CD4-positive, alpha-beta T cell treated with Interferon alpha-2 for 1 hour (primary cell): Measurements from ENCODE around the gene PON2.
A peak's percentile ranks its signal among the peaks of the same experiment; 100 is the strongest.
"Not testable (repeated sequence)": the region's sequence is repeated elsewhere in the genome, so short reads cannot be mapped to it uniquely, and the experiment has no call there.

ENCODE experiments used
- DNase-seq, 2 donors: peaks; one replicate each; pipeline ENCODE4 v3.0.0-alpha.2; 2020 to 2022

PON2 gene

DNA sequence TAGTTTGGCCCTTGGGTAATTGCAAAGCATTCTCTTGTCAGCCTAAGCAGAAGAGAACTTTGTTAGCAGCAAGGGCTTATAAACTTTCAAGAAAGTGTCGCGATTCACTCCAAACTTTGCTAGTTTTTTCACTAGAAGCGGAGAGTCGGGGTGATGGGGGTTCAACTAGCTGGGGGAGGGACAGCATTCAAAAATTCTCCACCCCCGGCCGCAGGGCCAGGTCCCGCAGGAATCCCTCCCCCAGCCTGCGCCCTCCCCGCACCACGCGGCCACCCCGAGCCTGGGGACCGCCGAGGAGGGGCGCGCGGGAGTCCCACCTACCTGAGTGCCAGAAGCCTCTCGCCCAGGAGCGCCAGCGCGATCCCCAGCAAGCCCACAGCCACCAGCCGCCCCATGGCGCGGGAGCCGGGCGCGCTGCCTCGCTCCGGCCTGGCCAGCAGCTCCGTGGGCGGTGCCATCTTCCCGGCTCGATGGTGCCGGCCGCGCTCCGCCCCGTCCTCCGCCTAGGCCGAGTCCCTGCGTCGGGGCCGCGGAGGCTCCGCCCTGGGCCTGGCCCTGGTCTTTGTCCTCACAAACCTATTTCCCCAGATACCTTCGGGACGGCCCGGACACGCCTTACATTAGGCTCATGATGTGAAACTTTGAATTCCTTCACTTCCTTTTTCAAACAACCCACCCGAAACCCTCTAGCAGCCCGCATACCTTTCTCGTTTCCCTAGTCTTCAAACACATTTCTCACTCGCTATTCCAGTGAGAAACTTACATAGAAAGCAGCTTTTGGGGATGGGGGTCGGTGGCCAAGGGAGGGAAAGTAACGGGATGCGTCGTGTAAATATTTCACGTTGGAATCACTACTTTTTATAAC is at the start of gene PON2:
TSS of gene PON2 (minus strand) at position 472 of the 865 bp plus-strand sequence. CDS start at position 395, 77 bp downstream.
- peak; percentile 42 to 51 for DNase-seq

DNA sequence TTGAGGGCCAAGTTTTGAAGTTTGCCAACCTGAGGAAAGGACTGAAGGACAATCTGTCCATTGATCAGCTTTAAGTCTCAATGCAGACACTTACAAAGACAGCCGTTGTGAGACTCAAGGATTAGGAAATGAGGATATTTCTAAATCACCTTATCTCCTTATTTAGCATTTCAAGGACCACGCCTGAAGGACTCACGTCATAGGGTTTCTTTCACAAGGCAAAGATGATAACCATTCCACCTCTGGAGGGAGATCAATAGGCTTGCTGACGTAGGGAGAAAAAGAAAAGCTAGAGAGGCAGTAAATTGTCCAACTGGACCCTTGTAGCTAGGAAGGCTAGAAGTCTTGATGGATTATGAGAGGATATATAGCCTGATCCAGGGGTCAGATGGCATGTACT is 47.6 kb upstream of the PON2 start:
- no peak for DNase-seq

DNA sequence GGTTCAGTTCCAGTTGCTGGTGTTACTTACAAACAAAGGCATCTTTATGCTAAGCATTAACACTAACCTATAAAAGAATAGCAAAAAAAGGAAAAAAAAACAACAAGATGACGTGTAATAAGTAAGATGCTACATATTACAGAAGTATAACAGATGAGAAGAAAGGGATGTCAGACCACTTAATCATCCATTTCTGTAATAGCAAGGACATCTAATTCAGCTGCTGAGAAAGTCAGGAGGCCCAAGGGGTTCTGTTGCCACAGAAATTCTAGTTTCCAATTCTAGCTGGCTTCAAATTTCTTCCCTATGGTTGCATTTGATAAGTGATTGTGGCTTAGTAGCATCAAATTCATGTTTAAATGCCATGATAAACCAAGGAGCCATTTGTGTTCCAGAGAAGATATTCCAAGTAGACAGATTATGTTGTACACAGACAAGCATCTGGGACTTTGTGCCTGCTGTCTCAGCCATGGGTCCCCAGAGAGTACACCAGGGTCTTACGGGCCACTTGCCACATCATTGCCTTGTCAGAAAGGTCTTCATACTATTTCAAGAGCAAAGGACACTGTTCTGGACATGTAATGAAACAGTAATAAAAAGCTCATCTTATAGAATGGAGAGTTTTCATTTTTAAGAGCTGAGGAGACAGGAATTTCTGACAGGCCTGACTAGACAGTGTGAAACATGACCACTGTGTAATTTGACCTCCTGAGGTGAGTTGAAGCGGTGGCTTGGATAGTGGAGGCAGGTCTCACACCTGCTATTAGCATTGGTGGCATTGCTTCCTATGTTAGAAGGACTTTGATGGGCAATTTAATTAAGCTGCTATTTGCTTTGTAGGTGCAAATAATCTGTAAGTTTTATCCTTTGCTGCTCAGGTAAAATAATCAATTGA is 46.7 kb upstream of the PON2 start:
- no peak for DNase-seq

DNA sequence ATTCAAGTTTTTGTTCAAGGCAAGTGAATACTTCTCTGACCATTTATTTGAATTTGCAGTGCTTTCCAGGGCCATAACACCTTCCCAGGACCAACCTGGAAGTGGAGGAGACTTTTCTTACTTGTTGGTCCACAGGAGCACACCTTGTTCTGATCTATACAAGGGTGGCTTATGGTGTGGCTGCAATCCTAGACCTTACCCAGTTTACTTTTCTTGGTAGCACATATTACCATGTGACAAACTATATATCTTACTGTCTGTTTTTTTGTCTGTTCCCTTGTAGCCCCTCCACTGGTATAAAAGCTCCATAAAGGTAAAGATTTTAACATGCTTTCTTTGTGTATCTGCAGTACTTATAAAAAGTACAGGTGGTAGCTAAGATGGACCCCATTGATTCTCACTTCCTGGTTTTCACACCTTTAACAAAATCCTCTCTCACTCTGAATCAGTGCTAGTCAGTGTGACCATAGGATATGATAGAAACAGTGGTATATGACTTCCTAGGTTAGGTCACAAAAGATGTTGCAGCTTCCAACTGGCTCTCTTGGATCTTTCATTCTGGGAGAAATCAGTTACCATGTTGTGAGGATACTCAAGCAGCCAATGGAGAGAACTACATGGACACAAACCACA is 45.3 kb upstream of the PON2 start:
- no peak for DNase-seq

DNA sequence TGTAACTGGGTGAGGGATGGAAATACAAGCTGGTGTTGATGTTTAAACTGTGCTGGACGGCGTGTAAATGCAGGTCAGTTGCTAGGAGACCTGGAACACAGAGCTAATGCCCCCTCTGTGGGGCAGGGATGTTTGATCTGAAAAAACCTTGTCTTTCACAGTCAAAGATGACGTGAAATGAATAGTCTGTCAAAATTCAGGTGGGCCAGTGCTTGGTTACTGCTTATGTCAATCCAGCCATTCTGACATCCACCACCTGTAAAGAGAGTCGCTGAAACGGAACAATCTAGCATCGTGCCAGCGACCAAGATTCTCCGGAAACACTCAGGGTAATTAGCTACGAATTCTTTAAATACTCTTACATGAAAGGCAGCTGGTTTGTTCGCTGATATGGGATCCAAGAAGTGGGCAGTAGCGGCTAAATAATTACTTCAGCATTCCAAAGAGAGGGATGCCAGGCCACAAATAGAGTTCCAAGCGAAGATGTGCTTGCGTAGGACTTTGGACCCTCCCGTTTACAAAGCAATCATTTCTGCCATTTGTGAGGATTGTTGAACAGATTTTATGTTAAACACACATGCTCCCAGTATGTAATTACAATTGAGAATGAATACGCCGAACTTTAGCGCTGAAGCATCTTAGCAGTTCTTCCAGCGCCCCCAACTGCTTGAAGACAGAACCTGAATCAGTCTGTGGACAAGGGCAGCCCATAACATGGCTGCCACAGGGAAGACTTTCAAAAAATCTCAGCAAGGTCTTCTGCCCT is 43.6 kb upstream of the PON2 start:
- DNase-seq = no peak

DNA sequence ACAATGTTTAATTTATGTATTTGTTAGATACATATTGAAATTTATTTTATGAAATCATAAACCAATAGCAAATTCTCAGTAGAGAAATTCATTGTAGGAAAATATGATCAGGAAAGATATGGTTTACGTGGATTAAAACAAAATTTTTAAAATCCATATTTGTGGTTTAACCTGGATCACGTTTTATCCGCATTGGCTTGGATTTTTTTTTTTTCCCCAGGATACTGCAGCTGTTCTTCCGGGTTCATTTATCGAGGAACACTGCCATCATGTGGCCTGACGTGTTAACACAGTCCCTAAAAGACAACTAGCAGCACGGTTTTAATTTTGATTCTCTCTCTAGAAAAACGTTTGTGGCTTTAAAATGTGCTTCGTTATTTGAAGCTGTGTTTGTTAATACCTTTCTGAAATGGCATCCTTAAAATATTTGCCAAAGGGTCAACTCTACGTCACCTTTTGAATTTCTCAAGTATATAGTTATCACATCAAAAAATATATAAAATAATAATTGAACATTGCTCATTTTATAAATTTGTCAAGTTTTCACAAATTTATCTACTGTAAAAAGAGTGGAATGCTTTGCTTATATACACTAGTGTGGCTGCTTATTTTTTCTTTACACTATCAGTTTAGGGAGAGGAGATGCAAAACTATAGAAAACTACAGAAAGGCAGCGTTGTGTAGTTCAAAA is 42.2 kb upstream of the PON2 start:
- peak; percentile 38 to 62 for DNase-seq

DNA sequence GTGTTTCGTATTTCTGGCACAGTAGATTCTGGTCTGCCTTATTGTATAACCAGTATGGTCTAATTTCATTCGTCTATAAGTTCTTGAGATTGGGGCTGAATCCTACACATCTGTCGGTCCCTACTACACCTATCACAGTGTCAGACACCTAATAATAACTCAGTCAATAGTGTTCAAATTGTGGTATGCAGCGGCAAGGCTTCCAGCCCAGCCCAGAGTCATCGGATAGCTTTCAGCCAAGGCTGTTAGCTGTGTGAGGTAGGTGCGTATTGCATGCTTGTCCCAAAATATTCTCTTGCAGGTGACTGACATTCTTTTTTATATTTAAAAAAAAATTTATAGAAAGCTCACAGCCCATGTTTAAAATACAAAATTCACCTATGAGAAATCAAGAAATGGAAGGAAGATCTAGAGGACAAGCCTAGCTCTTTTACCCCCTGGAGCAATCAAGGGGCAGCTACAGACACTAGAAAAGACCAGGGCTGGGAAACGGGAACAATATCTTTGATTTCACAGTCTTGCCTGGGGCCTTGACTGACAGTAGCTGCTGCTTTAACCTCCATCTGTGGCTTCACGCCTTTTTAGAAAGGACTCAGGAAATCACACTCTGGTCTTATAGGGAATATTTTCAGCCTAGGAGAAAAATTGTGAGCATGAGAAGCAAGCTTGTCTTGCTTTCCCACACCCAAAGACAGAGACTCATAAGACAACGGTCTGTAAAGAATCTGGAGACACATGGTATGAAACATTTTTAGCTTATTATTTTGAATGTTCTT is 41.4 kb upstream of the PON2 start:
- no peak for DNase-seq

DNA sequence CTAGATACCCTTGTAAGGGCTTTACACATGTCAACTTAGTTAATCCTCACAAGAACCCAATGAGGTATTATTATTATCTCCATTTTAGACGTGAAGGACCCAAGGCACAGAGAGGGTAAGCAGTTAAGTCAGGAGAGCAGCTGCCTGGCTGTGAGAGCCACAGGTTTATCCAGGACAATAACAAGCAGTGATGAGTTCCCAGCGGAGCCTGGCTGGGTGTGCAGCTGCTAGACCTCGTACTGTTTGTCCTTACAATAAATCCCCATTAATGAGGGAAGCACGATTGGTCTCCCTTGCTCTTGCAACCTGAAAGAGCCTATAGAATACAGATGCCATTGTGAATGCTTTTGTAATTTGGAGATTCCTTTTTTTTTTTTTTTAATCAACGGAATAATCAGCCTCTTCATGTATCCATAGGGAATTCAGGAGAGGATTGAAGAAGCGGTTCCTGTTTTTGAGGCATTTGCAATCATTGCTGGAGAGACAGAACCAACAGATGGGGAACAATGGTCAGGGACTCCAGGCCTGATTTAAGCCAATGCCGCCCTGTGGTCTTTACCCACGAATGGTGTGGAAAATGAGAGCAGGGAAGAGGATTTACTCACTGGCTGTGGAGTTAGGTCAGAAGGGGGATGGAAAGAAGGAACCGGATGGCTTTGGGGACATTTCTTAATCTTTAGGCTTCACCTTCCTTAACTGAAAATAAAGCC is 38.6 kb upstream of the PON2 start:
- no peak for DNase-seq

DNA sequence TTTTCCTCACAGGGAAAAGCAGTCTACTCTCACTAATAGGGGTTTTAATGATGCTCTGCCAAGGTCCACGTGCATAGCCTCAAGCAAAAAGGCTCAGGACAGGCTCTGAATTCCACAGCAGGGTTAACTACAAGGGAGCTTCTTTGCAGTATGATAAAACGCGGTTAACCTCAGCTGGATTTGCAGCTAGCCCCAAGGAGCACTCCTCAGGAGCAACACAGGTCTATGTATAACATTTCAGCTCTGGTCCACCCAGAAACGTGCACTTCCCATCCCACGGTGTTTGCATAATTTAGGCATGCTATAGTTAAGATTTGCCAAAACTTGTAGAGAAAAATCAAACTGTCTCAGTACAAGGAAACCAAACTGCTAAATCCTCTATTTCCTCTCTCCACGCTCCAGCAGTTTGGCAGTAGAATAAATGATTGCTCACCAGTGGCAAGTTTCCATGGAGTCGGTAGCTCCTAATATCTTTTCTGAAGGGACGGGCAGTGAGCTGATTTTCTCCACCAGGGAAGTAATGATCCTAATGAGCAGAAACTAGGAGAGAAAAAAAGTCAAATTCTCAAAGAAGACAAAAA is 37.8 kb upstream of the PON2 start:
- no peak for DNase-seq

DNA sequence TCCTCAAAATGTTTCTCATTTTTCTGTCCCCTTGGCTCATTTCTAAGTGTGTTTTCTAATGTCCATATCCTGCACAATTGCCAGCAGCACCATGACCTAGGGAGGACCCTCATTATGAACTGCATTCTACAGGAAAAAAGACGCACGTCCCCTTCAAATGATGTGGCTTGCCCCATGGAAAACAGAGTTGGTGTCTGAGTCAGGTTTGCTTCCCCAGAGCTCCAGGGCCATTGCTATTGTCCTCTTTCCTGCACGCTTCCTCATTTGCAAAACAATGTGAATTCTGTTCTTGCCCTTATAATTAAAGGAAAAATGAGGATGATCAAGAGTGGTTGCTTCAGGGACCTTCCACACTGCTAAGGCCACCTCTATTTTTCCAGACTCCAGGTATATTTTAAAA is 36.2 kb upstream of the PON2 start:
- DNase-seq = no peak

DNA sequence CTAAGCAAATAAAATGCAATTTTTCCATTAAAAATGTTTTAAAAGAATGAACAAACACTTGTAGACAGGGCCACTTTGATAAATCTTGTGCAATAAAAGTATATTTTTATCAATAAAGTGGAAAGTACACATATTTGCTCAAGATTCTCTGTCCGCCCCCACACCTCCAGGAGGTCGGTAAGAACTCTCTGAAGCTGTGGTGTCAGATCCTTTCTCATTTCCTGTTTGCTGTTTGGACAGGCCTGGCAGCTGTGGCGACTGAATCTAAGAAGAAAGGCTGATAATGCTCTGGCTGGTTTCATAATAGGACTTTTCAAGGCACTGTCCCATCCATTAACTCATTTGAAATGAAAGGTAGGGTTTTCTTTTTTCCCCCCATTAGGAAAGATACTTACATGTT is 35.6 kb upstream of the PON2 start:
- DNase-seq = no peak

DNA sequence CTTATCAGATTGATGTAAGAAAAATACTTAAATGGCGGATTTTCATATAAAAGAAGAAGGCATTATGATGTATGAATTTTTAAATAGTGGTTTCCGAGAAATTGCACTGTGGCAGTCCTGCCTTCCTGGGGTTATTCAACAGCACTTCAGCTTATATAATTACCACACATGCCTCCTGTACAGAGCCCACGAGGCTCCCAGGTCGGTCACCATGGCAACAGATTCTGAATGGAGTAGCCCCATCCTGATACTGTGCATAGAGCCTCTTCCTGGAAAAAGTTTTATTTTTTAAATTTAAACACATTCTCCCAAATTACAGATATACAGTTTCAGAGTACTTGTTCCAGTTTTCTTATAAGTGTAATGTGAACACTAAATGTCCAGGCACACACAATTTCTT is 35.0 kb upstream of the PON2 start:
- DNase-seq = no peak

DNA sequence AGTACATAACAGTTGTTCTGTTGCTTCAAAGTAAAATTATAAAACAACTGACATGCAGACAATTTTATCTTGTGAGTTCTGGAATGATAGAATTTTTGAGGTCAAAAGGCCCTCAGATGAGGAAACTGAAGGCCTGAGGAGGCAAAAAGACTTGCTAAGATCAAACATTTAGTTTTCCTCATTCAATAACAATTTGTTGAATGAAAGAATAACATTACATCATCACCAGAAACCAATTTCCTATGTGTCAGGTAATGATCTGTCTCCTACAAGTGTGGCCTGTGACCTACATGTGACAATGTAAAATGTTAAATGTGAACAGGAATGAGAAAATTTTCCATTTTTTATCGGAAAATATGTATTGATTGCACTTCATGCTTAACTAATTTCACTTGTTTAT is 34.4 kb upstream of the PON2 start:
- DNase-seq = no peak

DNA sequence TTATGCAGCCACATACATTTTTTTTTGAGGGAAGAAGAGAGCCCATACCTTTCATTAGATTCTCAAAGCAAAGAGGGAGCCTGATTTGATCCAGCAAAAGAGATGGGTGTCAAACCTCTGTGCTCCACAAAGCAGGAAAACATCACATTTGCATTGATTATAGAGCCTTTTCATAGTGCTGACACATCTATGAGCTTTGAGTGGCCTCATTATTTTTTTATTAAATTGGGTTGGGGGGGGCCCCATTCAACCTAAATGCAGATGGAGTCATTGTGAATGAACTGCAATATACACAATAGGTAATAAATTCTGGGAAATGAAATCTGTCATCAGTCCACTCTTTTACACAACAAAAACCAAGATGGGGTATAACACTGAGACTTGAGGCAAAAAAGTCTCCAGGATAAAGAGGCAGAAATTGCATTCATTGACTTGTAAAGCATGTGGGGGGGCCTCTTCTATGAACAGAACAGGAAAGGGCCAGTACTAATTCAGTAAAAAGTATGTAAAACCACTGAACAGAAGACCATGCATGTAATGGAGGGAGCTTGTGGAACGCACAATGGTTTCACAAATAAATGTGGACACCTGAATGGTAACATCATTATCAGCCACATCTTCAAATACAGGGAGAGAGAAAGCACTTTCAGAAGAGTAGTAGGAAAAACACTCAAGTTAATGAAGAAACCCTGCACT is 33.2 kb upstream of the PON2 start:
- DNase-seq = no peak

DNA sequence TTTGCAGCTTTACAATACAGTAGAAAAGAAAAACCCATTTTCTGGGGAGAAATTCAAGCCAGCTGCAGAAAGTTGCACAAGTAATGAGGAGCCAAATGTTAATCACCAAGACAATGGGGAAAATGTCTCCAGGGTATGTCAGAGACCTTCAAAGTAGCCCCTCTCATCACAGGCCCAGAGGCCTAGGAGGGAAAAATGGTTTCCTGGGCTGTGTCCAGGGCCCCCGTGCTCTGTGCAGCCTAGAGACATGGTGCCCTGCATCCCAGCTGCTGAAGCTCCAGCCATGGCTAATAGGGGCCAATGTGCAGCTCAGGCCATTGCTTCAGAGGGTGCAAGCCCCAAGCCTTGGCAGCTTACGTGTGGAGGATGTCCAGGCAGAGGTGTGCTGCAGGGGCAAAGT is 25.8 kb upstream of the PON2 start:
- DNase-seq = not testable (repeated sequence)

DNA sequence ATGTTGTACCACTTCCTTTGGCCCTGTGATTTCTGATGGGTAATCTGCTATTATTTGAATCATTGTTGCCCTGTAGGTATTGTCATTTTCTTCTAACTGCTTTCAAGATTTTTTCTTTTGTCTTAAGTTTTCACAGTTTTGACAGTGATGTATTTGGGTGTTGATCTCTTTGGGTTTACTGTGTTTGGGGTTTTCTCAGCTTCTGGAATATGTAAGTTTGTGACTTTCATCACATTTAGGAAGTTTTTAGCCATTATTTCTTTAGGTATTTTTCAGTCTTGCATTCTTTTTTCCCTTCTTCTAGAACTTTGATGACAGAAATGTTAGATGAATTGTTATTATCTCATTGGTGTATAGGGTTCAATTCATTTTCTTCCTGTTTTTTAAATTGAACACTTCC is 23.1 kb upstream of the PON2 start:
- no peak for DNase-seq

DNA sequence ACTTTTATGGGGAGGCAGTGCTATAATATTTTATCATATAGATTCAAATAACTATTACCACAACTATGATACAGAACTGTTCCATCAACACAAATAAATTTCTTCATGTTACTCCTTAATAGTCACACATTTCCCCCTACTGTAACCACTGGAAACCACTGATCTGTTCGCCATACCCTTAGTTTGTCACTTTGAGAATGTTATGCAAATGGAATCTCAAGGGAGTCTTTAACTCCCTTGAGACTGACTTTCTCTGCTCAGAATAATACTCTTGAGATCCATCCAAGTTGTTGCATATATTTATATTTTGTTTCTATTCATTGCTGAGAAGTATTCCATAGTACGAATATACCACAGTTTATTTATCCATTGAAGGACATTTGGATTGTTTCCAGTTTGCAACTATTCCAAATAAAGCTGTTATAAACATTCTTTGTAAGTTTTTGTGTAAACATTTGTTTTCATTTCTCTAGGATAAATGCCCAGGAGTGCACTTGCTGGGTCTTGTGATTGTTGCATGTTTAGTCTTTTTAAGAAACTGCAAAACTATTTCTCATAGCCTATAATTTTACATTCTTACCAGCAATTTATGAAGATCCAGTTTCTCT is 19.7 kb upstream of the PON2 start:
- no peak for DNase-seq

DNA sequence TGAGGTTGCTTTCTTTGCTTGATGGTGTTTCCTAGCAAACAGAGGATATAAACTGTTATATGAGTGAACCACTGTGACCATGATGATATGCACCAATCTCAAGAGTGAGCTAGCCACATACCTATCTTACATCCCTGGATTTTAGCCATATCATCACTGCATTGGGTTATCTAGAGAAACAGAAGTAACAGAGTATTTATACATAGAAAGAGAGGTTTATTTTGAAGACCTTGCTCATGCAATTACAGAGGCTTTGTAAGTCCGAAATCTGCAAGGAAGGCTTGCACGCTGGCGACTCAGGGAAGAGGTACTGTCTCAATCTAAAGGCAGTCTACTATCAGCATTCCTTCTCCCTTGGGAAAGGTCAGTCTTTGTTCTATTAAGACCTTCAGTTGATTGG is 11.8 kb upstream of the PON2 start:
- no peak for DNase-seq

DNA sequence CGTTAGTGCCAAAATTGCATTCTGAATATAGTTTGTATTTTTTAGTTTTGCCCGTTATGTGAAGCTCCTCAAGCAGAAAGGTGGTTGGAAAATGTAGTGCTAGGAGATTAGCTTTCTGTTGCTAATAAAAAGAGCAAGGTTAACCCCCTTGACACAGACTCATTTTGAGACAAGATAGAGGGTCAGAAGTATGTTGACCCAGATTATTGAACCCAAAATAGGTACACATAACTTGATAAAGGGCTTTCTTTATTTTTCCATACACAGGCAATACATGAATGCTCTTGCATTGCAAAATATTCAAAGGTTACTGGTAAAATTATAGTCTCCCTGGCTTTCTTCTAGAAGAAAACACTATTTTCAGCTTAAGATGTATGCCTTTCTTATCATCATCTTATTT is 10.0 kb upstream of the PON2 start:
- no peak for DNase-seq
